Aorta (tissue), 5 donors: ENCODE measurements around the gene DUSP1. TPM values are rescaled to one million over a fixed set of nuclear protein-coding genes. Genes with fewer than 3 reads are reported as not detected.

Experiments
- ATAC-seq: fragments of 200-7000 bp; cut with Tn5 transposase; one replicate; pipeline ENCODE4 v1.9.1; 2022; ENCODE audit warnings: moderate library complexity; ENCODE audit not compliant: low FRiP score
- DNase-seq, 2 donors: peaks; one replicate each; pipeline ENCODE4 v3.0.0-alpha.2; 2020
- H3K27ac ChIP-seq, 2 donors: one replicate each; pipeline ENCODE4 v1.5.1; 2013; ENCODE audit warnings: low read length in 2 of 2, mild to moderate bottlenecking in 2 of 2, moderate library complexity in 2 of 2, control low read depth in 1 of 2, inconsistent platforms in 1 of 2, low read depth in 1 of 2
- H3K27me3 ChIP-seq, 2 donors: one replicate each; pipeline ENCODE4 v1.6.1; 2013; ENCODE audit warnings: control low read depth in 1 of 2, low read length in 1 of 2, mild to moderate bottlenecking in 1 of 2, moderate library complexity in 1 of 2; ENCODE audit not compliant: insufficient read depth in 2 of 2, control insufficient read depth in 1 of 2
- H3K36me3 ChIP-seq, 2 donors: one replicate each; pipeline ENCODE4 v1.6.1; 2013; ENCODE audit warnings: control low read depth in 1 of 2, low read length in 1 of 2, mild to moderate bottlenecking in 1 of 2; ENCODE audit not compliant: insufficient read depth in 2 of 2, control insufficient read depth in 1 of 2
- H3K4me1 ChIP-seq, 2 donors: one replicate each; pipeline ENCODE4 v1.6.1; 2013; ENCODE audit warnings: low read length in 2 of 2, control low read depth in 1 of 2, mild to moderate bottlenecking in 1 of 2, moderate library complexity in 1 of 2; ENCODE audit not compliant: insufficient read depth in 2 of 2, control insufficient read depth in 1 of 2
- H3K4me3 ChIP-seq, 2 donors: one replicate each; pipeline ENCODE4 v1.5.1; 2013; ENCODE audit warnings: low read length in 2 of 2, control low read depth in 1 of 2, mild to moderate bottlenecking in 1 of 2
- H3K9me3 ChIP-seq: one replicate; pipeline ENCODE4 v1.6.1; 2013; ENCODE audit warnings: mild to moderate bottlenecking, low read length; ENCODE audit not compliant: control insufficient read depth
- WGBS, 2 donors: extraction: QIAGEN DNeasy Blood & Tissue Kit; methylation state at CpG; one replicate each; pipeline ENCODE4 v1.1.7; 2013; 5-methylcytosine and 5-hydroxymethylcytosine counted together
- intact Hi-C, 2 donors: fragments of 100-400 bp; cut with DNase I; formaldehyde crosslinking; loops; one replicate each; pipeline versions ENCODE4 v1.14.2 to v1.15.0; 2022
- polyA plus RNA-seq, 2 donors: library from polyadenylated mRNA; stranded (reverse); fragments of 200-250 nt; gene quantifications; one replicate each; pipeline ENCODE4 v1.2.3, GENCODE V29; 2013
- total RNA-seq, 2 donors: library from RNA; stranded (reverse); fragmentation: NEBNext Ultra II Directional; extraction: Animal tissue kit (Norgen Biotek cat#: 25700); gene quantifications; one replicate each; pipeline ENCODE4 v1.2.1, GENCODE V29; 2021
- donor health status: healthy with polysubstance abuse.
- donor health status: Bipolar disorder and iron deficiency.
- donor health status: DM: no; HTN: no; CAD: no.
- donor health status: DM: no; HTN: no; CAD: no.
- donor health status: DM: yes; HTN: yes; CAD: no.

Gene DUSP1
- total and polyA plus RNA-seq, 4 donors, result 178 to 1,994 (median 404) TPM

DNA sequence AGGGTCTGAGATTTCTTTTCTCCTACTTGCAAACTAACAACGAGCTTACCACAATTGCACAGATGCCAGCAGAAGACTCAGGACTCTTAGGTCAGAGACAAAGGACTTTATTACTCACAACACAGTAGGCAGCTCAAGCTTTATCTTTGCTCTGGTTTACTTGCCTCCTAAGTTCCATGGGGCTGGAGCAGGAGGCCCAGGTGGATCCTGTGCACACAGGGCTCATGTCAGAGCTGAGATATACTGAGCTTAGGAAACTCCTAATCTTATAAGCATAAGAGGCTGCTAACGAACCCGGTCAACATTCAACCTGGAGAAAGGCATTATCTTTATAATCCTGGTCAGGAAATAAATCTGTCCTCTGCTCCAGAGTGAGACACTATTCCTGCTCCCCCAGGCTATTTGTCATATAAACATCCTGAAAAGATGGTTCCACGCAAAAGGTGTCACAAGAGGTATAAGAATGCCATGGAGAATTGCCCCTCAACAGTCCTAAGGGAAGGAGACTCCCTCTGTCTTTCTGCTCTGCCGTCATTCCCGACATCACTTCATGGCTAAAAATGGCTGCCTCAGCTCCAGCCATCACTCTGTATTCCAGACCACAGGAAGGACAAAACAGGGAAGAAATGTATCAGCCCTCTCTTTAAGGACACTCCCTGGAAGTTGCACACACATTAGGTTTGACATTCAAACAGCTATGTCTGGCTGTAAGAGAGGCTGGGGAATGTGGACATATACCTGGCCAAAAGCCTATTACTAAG lies 16.2 kb downstream of the DUSP1 start:
- no peaks in the 10 kb centered on the region for H3K36me3 ChIP-seq
- no peaks in the 10 kb centered on the region for H3K27me3 ChIP-seq
- peaks cover 0 to 3% of the 10 kb centered on the region in 2 donors for H3K4me1 ChIP-seq
- no peak for ATAC-seq
- intact Hi-C loops, result loop anchor here in 1 of 2 donors (5.0 kb wide), 1 partner anchor 37 kb away; no protein-coding TSS in a partner anchor
- no peak overlapping the region for H3K4me3 ChIP-seq
- DNase-seq, result no peak
- no peaks in the 10 kb centered on the region for H3K9me3 ChIP-seq
- WGBS, 2 donors, result 93 to 95% methylated on average over 6 of the region's 6 CpGs
- no peak overlapping the region for H3K27ac ChIP-seq

DNA sequence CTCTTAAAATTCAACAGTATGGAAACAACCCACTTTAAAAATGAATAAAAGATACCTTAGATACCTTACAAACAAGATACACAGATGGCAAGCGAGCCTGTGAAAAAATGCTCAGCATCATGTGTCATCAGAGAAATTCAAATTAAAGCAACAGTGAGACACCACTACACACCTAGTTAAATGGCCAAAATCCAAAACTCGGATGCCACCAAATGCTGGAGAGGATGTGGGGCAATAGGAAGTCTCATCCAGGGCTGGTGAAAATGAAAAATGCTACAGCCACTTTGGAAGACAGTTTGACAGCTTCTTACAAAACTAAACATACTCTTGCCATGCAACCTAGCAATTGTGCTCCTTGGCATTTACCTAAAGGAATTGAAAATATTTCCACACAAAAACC lies 17.9 kb downstream of the DUSP1 start:
- no peaks in the 10 kb centered on the region for H3K9me3 ChIP-seq
- peaks cover 0 to 6% of the 10 kb centered on the region in 2 donors for H3K4me1 ChIP-seq
- H3K27ac ChIP-seq, result no peak overlapping the region
- ATAC-seq, result no peak
- H3K27me3 ChIP-seq, result no peaks in the 10 kb centered on the region
- intact Hi-C loops, result no loop called here
- WGBS, 2 donors, result 55 to 59% methylated on average over 2 of the region's 2 CpGs
- H3K4me3 ChIP-seq, result no peak overlapping the region
- DNase-seq, result no peak
- H3K36me3 ChIP-seq, result no peaks in the 10 kb centered on the region

DNA sequence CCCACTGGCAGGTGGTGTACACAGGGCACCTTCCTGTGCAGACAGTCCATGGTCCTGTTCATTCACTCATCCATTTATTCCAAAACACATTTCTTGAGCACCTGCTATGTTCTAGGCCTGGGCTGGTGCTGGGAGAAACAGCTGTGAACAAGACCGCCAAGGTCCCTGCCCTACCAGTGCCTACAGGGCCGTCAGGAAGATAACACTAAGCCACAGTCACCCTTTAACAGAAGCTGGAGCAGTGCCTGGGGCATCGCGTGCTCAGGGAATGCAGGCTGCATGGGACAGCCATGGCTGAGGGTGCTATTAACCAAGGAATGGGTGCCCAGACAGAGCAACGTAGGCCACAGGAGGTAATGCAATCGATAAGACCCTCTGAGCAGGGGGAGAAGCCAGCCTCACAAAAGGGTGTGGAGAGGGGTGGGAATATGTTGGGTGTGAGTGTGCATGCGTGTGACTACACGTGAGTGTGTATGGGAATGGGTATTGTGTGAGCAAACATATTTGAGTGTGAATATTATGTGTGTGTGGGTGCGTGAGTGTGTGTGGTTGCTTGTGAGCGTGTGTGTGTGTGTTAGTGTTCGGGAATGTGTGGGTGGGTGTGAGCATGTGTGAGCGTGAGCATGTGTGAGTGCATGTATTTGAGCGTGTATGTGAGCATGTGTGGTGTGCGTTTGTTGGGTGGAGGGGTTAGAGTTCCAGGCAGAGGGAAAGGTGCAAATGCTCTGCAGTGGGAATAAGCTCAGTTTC lies 19.1 kb downstream of the DUSP1 start:
- H3K27me3 ChIP-seq, result no peaks in the 10 kb centered on the region
- peak overlapping the region in 1 of 2 donors; percentile 91 for H3K27ac ChIP-seq
- DNase-seq, result no peak

DNA sequence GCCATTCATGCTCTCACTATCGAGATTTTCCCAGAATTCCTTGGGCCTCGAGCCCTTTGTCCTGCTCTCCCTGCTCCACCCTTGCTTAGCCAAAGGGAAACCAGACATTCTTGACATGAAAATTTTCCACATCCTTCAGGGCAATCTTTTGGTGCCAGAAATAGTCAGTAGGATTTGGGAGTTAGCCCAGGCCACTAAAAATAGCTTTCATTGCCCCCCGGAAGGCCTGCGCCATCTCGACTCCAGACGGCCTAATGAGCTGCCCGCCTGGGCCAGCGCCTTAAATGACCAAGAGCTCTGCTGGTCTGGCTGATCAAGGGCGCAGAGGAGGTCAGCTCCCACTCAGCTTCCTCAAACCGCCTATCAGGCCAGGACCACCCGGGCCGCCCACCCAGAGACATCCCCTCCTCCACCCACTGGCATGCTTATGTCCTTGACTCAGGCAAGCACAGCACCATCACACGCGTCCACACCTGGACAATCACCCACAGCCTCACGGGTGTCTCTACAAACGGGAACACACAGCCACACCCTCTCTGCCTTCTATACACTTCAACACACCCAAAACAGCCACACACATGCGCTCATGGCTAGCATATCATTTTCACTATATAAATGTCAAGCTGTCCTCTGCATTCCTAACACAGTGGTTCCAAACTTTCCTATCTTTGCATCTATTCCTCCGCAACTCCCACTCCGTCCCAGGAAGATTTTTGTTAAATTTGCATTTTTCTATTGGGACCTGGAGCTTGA lies 20.9 kb downstream of the DUSP1 start:
- H3K9me3 ChIP-seq, result no peaks in the 10 kb centered on the region
- intact Hi-C loops, result loop anchor here in 1 of 2 donors (1.0 kb wide), 1 partner anchor 15 kb away; no protein-coding TSS in a partner anchor
- H3K27me3 ChIP-seq, result no peaks in the 10 kb centered on the region
- no peaks in the 10 kb centered on the region for H3K36me3 ChIP-seq
- H3K4me1 ChIP-seq, result peaks cover 0 to 8% of the 10 kb centered on the region in 2 donors
- ATAC-seq (peak; percentile 82), DNase-seq (peak; percentile 86 to 88)
- H3K4me3 ChIP-seq, result no peak overlapping the region
- WGBS, 2 donors, result 8 to 12% methylated on average over 19 of the region's 19 CpGs
- peak overlapping the region; percentile 91 to 100 for H3K27ac ChIP-seq

More for the DNA sequence above, 19.1 kb downstream of the DUSP1 start:
- Histone ChIP-seq H3K4me3 (no peak overlapping the region), H3K36me3 (no peaks in the 10 kb centered on the region), H3K9me3 (no peaks in the 10 kb centered on the region), H3K4me1 (peaks cover 0 to 8% of the 10 kb centered on the region in 2 donors)
- intact Hi-C loops, result no loop called here
- 75 to 77% methylated on average over 14 of the region's 14 CpGs for whole genome bisulfite sequencing, 2 donors
- no peak for ATAC-seq

DNA sequence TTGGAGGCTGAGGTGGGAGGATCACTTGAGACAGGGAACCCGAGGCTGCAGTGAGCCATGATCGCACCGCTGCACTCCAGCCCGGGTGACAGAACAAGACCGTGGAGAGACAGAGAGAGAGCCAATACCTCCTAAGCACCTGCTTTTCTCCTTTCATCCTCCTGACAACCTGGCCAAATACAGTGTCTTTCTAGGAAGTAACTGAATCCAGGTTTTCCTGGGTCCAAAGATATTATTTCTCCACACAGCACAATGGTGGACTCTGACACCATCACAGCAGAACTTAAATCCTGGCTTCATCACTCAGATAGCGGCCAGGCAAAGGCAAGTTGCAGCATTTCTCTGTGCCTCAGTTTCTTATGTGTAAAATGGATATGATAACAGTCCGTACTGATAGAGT lies 21.9 kb downstream of the DUSP1 start:
- no peak for DNase-seq
- Histone ChIP-seq H3K9me3 (no peaks in the 10 kb centered on the region), H3K4me1 (peaks cover 0 to 8% of the 10 kb centered on the region in 2 donors), H3K27ac (peak overlapping the region; percentile 91 to 100), H3K4me3 (no peak overlapping the region), H3K36me3 (no peaks in the 10 kb centered on the region), H3K27me3 (no peaks in the 10 kb centered on the region)
- no peak for ATAC-seq
- 86 to 90% methylated on average over 7 of the region's 7 CpGs for WGBS, 2 donors
- intact Hi-C loops, result loop anchor here in 1 of 2 donors (1.0 kb wide), 1 partner anchor 16 kb away; no protein-coding TSS in a partner anchor

DNA sequence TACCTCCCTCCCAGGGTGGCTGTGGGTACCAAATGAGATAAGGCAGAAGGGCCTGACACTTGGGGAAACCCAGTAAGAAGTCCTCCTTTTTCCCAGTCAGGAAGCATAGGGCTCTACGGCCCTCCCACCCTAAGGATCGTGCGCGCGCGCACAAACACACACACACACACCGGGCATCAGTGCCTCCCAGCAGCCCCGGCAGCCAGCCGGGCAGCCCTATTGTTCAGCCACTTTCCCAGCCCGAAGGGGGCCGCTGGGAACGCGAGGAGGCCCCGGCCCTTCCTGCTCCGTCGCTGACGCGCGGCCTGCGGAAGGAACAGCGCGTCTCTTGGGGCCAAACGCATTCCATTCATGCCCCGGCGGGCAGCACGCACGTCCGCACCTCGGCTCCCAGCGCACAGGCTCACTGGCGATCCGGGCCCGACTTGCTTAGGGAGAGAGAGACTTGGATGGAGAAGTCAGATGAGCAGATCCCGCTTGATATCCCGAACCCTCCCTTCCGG lies 22.6 kb downstream of the DUSP1 start:
- Histone ChIP-seq H3K36me3 (no peaks in the 10 kb centered on the region), H3K4me1 (peaks cover 0 to 8% of the 10 kb centered on the region in 2 donors), H3K4me3 (no peak overlapping the region), H3K27me3 (no peaks in the 10 kb centered on the region), H3K27ac (peak overlapping the region; percentile 96 to 100), H3K9me3 (no peaks in the 10 kb centered on the region)
- ATAC-seq (peak; percentile 90), DNase-seq (peak; percentile 92 to 96)
- WGBS, 2 donors, result 1 to 8% methylated on average over 32 to 36 of the region's 36 CpGs
- intact Hi-C loops, result no loop called here

DNA sequence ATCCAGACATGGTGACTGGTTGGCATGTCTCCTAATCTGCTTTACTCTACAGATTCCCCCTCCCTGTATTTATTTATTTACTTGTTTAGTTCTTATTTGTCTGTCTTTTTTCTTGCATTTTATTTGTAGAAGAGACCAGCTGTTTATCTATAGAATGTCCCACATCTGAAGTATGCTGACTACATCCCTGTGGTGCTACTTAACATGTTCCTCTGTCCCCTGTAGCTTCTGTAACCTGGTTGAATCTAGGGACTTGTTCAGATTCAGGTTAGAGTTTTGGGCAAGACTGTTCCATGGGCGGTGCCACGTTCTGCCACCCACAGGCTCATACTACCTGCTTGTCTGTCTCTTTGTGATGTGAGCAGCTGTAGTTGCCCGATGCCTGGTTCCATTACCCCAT lies 23.5 kb downstream of the DUSP1 start:
- no peak for DNase-seq
- no peak for ATAC-seq
- Histone ChIP-seq H3K27ac (peak overlapping the region; percentile 96 to 100), H3K36me3 (no peaks in the 10 kb centered on the region), H3K27me3 (no peaks in the 10 kb centered on the region), H3K4me3 (no peak overlapping the region), H3K9me3 (no peaks in the 10 kb centered on the region), H3K4me1 (peaks cover 0 to 8% of the 10 kb centered on the region in 2 donors)
- WGBS, 2 donors, result 65 to 66% methylated on average over 3 of the region's 3 CpGs
- intact Hi-C loops, result no loop called here

DNA sequence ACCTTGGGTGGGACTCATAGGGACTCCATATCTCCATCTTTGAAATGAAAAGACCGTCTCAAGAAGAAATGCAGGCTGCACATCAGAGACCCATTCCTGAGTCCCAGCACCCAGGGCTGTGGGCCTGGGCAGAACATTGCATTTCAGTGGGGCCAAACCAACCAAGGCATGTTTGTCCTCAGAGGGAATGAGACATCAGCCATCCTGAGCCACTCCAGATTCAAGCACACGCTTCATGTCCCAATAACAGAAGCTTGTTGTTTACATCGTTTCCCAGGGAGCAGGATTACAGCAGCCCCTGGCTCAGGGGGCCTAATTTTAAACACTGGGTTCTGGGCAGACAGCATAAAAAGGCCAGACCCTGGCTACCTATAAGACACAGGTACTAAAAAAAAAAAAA lies 24.3 kb downstream of the DUSP1 start:
- DNase-seq, result no peak
- no peaks in the 10 kb centered on the region for H3K9me3 ChIP-seq
- intact Hi-C loops, result no loop called here
- H3K36me3 ChIP-seq, result no peaks in the 10 kb centered on the region
- ATAC-seq, result no peak
- 74 to 80% methylated on average over 3 of the region's 3 CpGs for WGBS, 2 donors
- peak overlapping the region; percentile 96 to 98 for H3K27ac ChIP-seq
- H3K4me3 ChIP-seq, result no peak overlapping the region
- no peaks in the 10 kb centered on the region for H3K27me3 ChIP-seq
- peaks cover 0 to 8% of the 10 kb centered on the region in 2 donors for H3K4me1 ChIP-seq
